ENCODE measurements around the gene PCYT1A. TPM values are rescaled to one million over a fixed set of nuclear protein-coding genes. Genes with fewer than 3 reads are reported as not detected.
"Not testable (repeated sequence)": the region's sequence is repeated elsewhere in the genome, so short reads cannot be mapped to it uniquely, and the experiment has no call there.

Gene PCYT1A
- total RNA-seq, 1 donor from 2014 or later, result 43.8 TPM

DNA sequence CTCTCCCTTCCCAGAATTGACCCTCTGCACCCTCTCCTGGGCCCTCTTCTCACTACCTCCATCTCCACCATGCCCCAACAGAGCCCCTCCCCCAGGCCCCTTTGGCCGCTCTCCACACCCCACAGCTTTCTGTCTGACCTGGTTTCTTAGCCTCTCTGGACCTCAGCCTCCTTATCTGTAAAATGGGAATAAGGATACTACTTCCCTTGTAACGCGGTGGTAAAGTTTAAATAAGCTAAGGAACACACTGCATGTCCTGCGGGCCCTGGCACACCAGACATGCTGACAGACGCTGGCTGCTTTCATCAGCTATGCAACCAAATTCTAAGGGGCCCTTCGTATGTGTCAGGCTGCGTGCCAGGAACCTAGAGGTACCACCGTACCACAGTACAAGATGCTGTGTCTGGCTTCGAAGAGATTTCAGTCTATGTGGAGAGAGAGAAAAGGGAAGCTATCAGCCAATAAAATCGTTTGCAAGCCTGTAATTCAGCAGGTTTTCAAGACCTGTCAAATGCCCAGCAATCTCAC is 72.0 kb downstream of the PCYT1A start:
- DNase-seq (ENCODE audit: low read depth in 2 of 2), result no peak

DNA sequence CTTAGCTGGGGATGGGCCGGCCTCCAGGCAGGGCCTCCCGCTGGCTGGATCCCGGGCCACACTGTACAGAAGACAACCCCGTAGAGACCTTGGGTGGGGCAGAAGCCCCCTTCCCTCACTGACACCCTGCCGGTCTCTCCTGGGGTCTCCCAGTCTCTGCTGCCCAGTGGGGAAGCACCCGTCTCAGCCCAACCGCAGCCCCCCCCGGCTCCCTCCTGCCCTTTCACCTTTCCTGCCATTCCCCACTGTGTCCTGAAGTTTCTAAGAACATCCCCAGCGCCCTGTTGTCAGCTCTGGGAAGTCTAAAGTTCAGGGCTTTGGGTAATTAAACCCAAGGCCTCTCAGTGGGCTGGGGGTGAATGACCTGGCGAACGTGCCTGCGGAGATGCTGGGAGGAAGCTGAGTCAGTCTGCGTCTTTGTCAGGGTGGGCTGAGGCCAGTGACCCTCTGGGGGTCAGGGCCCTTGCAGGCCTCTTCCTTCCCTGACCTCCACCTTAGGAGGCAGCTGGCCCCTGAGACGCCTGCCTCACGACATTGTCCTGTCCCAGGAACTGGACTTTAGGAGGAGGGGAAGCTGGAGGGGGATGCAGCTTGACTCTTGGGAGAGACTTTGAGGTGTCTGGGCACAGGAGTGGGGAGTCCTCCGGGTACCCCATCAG is 72.6 kb downstream of the PCYT1A start:
- DNase-seq (ENCODE audit: low read depth in 2 of 2), result no peak

DNA sequence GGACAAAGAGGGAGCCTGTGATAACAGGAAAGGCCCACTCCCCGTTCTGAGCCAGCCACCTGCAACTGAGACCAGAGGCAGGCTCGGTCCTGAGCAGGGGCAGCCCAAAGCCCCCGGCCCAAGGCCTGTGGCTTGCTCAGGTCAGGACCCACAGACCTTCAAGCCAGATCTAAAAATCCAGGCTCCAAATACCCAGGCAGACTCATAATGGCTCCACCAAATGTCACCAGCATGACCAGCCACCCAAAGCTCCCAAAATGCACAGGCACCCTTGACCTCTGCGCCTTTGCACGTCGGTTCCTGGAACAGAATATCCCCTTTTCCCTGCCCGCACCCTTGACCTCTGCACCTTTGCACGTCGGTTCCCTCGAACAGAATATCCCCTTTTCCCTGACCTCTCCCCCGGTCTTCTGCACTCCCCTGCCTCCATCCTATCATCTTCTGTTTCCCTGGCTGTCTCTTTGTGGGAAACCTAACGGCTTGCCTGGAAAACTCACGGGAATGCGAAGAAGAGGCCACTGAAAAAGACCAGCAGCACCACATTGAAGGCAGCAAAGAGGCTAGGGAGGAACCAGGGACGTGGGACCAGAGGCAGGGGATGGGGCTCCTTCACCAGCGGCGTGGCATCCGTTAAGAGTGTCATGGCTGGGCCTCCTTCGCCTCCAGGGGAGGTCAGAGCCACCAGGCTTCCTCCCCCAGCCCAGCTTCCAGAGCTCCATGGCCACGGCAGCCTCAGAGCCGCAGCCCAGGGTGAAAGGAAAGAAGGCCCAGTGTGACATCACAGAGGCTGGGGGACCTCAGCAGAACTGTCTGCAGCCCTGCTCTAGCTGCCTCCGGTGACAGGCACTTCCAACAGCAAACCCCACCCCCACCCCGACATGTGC is 76.6 kb downstream of the PCYT1A start, which contains the start of gene ZDHHC19:
ZDHHC19 (minus strand) TSS at position 728 of the 884 bp plus-strand sequence; CDS start at position 643, 85 bp downstream.
- no peak for DNase-seq (ENCODE audit: low read depth in 2 of 2)

DNA sequence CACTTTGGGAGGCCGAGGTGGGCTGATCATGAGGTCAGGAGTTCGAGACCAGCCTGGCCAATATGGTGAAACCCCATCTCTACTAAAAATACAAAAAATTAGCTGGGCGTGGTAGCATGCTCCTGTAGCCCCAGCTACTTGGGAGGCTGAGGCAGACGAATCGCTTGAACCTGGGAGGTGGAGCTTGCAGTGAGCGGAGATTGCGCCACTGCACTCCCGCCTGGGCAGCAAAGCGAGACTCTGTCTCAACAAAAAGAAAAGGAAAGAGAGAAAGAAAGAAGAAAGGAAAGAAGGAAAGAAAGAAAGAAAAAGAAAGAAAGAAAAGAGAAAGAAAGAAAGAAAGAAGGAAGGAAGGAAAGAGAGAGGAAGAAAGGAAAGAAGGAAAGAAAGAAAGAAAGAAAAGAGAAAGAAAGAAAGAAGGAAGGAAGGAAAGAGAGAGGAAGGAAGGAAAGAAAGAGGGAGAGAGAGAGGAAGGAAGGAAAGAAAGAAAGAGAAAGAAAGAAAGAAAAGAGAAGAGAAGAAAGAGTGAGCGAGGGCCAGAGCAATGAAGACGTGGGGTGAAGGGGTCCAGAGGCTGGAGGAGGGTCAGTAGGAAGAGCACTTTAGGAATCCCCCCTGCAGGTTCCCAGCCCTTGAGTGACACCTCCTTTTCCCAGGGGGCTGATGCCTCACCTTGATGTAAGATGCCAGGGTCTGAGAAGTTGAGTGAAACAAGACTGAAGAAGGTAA is 77.4 kb downstream of the PCYT1A start:
- not testable (repeated sequence) for DNase-seq (ENCODE audit: low read depth in 2 of 2)

DNA sequence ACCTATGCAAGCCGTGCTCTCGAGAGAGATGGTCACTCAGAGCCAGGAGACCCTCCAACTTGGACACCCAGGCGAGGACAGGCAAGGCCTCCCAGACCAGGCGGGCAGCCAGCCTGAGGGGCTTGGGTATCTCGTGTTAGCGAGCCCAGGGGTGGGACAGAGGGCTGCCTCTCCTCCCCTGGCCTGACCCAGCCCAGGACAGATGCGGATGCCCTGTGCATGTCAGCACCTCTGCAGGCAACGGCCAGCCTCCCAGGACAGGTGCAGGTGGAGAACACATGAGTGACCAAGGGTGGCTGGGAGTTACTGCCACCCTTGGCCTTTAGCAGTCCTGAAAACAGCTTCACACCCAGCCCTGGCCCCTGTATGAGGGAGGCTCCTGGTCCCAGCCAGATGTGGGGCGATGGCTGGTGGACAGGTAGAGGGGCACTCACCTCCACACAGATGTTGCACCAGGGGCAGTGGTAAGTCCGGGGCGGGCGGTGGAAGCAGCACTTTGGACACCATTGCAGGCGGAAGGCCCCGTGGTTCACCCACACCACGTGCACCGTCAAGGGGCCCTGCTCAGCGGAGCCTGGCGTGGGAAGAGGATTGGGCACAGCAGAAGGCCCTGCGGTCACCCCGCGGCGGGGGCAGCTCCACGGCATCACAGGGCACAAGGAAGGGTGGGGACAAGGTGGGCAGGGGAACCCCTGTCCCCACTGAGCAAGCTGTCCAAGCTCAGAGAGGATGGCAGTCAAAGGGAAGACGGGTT is 78.4 kb downstream of the PCYT1A start:
- no peak for DNase-seq (ENCODE audit: low read depth in 2 of 2)

DNA sequence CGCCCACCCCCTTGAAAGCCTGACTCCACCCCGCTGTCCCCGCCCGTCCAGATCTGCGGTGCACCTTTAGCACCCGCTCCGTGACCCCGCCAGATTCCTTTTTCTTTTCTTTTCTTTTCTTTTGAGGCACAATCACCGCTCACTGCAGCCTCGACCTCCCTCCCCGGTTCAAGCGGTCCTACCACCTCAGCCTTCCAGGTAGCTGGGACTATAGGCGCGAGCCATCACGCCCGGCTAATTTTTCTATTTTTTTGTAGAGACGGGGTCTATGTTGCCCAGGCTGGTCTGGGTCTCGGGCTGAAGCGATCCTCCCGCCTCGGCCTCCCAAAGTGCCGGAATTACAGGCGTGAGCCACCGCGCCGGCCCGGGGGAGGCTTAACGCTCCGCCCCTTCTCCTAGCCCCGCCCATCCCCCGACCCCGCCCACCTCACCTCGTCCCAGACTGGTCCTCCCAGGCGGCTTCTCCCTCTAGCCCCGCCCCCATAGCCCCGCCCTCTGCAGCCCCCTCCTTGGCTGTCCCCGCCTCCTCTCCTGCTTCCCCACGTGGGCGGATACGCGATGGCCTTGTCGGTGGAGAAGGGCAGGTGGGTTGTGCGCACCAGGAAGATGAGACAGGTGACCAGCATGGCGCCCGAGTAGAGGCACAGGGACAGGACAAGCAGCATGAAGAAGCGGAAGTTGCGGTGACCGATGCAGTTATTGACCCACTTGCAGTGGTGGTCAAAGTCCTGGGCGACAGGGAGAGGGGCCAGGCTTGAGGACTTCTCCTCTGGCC is 79.5 kb downstream of the PCYT1A start:
- peak in 1 of 2 donors; percentile 53 for DNase-seq (ENCODE audit: low read depth in 2 of 2)

DNA sequence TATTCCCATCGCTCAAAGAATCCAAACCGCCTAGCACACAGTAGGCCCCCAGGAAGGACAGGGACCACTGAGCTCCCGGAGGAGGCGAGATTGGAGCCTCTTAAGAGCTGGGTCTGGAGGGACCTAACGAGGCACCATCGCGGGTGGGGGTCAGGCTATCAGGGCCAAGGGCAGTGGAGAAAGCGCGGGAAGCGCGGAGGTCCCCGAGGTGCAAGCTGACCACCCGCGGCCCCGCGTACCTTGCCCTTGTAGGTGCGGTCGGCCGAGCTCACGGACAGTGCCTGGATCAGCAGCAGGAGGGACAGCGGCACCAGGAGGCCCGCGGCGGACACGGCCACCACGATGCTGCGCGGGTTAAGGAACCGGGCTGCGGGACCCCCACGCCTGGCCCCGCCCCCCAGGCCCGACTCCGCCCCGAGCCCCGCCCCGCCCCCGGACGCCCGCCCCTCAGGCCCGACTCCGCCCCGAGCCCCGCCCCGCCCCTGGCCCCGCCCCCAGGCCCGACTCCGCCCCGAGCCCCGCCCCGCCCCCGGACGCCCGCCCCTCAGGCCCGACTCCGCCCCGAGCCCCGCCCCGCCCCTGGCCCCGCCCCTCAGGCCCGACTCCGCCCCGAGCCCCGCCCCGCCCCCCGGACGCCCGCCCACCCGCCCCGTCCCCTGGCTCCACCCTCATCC is 80.2 kb downstream of the PCYT1A start:
- DNase-seq (ENCODE audit: low read depth in 2 of 2), result peak in 1 of 2 donors; percentile 17

DNA sequence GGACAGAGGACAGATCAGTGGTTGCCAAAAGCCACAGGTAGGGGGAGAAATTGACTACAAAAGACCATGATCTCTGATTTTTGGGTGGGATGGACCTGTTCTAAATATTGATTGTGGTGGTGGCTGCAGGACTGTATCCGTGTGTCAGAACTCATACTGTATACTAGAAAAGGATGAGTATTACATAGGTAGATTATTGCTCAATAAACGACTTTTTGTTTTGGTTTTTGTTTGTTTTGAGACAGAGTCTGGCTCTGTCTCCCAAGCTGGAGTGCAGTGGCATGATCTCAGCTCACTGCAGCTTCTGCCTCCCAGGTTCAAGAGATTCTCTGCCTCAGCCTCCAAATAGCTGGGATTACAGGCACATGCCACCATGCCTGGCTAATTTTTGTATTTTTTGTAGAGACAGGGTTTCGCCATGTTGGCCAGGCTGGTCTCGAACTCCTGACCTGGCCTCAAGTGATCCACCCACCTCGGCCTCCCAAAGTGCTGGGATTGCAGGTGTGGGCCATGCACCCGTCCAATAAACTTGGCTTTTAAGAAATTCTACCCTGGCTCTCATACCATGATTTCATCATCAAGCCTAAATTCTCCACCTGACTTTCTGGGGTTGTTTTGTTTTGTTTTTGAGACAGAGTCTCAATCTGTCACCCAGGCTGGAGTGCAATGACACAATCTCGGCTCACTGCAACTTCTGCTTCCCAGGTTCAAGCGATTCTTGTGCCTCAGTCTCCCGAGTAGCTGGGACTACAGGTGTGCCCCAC is 81.9 kb downstream of the PCYT1A start:
- not testable (repeated sequence) for DNase-seq (ENCODE audit: low read depth in 2 of 2)

DNA sequence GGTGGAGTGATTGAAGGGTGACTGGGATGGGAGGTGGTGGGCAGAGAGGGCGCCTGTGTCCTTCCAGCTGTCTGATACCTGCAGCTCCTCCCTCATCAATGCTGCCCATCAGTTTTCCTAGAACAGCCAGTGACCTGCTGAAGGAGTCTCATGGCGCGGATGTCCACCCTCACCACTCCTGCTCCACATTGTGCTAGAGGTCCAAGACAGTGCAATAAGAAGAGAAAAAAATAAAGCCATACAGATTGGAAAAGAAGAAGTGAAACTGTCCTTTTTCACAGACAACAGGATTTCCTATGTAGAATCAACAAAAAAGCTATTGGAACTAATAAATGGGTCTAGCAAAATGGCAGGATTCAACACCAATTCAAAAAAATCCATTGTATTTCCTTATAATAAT is 83.7 kb downstream of the PCYT1A start:
- no peak for DNase-seq (ENCODE audit: low read depth in 2 of 2)

DNA sequence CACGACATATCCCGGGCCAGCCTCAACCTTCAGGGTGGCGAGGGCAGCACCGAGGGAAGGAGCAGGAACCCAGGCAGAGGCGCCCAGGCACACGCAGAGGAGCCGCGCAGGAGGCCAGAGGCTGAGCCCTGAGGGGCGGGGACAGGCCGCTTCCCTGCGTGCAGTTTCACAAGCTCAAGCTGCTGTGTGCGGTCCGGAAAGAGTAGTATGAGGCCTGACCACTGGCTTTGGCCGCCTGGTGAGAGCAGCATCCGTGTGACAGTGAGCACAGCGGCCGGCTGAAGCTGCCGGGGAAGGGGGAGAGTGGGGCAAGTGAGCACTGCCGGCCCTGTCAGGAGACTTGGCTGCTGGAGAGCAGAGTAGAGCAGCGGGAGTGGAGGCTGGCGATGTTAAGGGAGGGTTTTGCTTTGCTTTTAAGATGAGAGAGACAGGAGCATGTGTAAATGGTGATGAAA is 85.0 kb downstream of the PCYT1A start:
- peak in 1 of 2 donors; percentile 64 for DNase-seq (ENCODE audit: low read depth in 2 of 2)

DNA sequence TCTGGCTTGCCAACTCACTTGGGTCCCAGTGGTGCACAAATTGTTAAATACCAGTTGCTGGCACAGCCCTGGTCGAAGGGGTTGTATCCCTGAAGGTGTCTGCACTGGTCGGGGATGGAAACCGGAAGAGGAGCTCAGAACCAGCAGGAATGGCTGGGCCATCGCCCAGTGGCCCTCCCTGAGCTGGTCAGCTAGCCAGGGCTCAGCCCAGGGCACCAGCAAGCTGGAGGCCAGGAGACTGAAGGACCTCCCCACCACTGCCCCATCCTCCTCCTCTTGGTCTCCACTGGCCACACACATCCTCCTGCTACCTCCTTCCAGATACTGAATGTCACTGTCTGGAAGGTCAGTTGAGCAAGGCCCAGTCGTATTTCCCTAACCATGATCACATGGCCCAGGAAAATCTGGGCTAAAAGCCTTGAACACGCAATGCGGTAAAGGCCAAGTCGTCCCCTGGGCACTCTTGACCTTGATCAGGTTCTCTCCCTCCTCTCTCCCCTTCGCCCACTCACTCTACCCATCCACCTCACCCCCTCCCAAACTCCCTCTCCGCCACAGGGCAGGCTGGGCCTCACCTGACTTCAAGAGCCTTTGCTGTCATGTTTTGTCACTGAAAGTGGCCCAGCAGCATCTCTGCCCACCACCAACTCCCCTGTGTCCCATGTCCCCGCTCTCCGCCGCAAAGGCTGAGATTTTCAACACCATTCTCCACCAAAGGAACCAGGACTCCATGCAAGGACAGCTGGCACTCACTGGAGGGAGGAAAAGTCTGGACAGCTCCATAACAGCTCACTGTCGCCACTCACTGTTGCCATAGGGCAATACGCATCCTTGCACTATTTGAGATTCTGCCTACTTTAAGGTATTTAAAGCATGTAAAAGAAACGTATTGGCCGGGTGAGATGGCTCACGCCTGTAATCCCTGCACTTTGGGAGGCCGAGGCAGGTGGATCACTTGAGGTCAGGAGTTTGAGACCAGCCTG is 88.5 kb downstream of the PCYT1A start:
- peak in 1 of 2 donors; percentile 16 for DNase-seq (ENCODE audit: low read depth in 2 of 2)

DNA sequence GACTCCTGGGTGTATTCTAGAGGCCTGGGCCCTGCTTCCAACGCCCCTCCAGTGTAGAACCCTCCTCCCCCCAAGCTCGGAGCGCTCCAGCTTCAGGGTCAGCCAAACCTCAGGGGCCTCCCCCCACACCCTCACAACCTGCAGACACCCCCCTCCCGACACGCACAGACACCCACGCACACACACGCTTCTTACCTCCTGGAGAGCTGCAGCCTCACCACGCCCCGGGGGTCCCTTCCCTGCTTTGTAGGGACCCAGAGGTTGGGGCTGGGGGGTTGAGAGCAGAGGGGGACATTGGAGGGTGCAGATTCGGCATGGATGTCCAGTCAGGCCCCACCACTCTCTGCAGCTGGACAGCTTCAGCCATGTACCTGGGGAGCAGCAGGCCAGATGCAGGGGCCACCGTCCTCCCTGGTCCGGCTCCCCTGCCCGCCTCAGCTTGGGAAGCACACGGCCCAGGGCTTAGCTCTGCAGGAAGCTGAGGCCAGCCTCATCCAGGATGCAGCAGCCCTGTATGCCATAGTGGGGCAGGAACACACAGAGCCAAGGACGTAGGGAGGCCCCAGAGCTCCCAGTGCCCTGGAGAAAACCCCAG is 89.3 kb downstream of the PCYT1A start:
- DNase-seq (ENCODE audit: low read depth in 2 of 2), result no peak

DNA sequence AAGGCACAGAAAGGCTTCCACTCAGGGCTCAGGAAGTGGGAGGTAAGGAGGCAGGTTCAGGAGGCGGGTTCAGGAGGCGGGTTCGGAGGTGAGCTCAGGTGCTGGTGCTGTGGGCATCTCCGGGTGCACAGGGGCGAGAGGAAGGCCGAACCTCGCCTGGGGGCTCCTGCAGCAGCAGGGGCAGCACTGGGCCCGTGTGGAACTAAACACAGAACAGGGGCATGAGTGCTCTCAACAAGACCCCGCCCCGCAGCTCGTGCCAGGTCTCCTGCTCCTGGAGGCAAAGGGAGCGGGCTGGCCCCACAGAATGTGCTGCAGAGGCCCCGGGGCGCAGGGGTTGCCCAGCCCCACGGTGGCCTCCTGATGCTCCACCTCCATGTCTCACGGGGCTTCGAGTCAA is 90.0 kb downstream of the PCYT1A start:
- no peak for DNase-seq (ENCODE audit: low read depth in 2 of 2)

DNA sequence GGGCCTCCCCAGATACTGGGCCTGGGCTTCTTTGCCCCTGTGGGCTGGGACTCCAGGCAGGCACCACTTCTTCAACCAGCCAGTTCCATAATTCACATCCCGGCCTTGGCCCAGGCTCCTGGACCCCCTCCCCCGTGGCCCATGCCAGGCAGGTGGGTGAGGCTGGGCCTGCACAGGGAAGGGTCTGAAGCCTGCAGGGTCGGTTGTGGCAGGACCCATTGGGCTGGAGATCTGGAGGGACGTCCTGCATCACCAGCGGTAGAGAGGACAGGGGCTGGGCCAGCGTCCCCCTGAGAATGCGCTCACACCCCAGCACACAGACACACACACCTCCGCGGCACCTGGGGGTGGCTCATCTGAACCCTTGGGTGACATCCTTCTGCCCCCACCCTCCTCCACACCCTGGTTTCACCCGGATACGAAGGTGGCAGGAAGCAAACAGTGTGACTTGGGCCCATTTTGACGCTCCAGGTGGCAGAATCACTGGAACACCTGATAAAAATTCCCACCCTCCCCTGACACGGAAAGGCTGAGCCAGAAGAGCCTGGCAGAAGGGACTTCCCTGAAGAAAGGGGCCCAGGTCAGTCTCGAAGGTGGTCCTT is 91.8 kb downstream of the PCYT1A start:
- DNase-seq (ENCODE audit: low read depth in 2 of 2), result no peak

DNA sequence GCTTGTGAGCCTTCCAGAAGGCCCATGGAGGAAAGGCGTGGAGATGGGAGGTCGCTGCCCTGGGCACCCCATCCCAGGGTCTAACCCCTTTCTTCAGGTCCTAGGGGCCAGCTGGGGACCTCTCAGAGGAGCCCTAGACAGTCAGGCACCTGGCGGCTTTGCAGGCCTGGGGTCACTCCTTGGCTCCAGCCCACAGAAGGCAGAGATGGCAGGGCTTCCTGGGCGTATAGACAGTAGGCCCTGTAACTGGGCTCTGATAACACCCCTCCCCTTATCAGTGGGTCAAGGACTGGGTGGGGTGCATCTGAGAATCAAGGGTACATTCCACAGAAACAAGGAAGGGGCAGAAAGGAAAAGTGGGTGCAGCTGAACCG is 93.0 kb downstream of the PCYT1A start:
- no peak for DNase-seq (ENCODE audit: low read depth in 2 of 2)

DNA sequence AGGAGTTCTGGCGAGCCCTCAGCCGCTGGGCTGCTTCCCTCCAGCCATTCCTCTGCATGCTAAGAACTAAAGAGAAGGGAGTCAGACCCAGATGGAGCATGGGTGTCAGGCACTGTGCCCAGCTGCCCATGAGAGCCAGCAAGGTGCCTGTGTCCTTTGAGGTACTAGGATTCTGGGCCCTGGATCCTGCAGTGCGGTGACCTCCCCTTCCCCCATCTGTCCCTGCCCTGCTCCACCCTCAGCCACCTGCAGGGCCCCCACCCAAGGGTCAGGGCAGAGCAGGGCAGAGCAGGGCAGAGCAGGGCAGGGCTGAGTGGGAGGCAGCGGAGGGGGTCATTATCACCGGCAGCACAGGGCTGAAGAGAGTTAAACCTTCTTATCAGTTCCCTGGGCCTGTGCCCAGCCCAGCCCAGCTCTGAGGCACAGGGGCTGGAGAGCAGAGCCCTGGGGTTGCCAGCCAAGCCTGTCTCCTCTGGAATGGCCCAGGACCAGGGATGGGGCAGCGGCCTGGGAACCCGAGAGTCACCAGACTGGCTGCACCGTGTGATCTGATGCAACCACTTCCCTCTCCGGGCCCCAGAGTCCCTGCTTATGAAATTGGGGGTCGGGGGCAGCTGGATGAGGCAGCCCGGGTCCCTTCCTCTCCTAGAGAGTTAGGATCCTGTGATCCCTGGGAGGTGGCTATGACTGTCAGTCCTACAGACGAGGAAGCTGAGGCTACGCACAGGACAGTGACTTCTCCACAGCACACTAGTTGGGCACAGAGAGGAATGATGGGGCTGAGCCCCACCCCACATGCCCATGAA is 93.6 kb downstream of the PCYT1A start:
- DNase-seq (ENCODE audit: low read depth in 2 of 2), result no peak

Data from lung microvascular endothelial cell (primary cell).